Measurements from ENCODE around the gene CERS6. TPM values are rescaled to one million over a fixed set of nuclear protein-coding genes. Genes with fewer than 3 reads are reported as not detected.
"Not testable (repeated sequence)": the region's sequence is repeated elsewhere in the genome, so short reads cannot be mapped to it uniquely, and the experiment has no call there.

Gene CERS6
- total RNA-seq, 1 donor from 2014 or later, result 27.1 TPM

- H3K36me3 Mint-ChIP-seq (ENCODE audit: low read depth), result no peaks in the 10 kb centered on the region
- H3K4me1 Mint-ChIP-seq (ENCODE audit: low read depth), result peaks cover 15% of the 10 kb centered on the region
- H3K27ac Mint-ChIP-seq, result no peak overlapping the region
- H3K4me3 Mint-ChIP-seq, result no peak overlapping the region
- intact Hi-C loops (cut with micrococcal nuclease), result loop anchor here (1.0 to 5.0 kb wide), 3 partner anchors 161 to 512 kb away; partner anchors contain the start of gene STK39
- H3K9me3 Mint-ChIP-seq, result no peaks in the 10 kb centered on the region
- H3K27me3 Mint-ChIP-seq (ENCODE audit: insufficient read depth), result no peaks in the 10 kb centered on the region
- no peak for DNase-seq (ENCODE audit: low spot score)
Measured at GRCh38 chr2:168758970-168759820, 303.1 kb downstream of the CERS6 start.

GRCh38 chr2:168765401-168765800, 309.3 kb downstream of the CERS6 start:
- H3K27me3 Mint-ChIP-seq (ENCODE audit: insufficient read depth), result no peaks in the 10 kb centered on the region
- no peak overlapping the region for H3K4me3 Mint-ChIP-seq
- H3K36me3 Mint-ChIP-seq (ENCODE audit: low read depth), result peaks cover 12% of the 10 kb centered on the region
- no peaks in the 10 kb centered on the region for H3K9me3 Mint-ChIP-seq
- DNase-seq (ENCODE audit: low spot score), result no peak
- intact Hi-C loops (cut with micrococcal nuclease), result no loop called here
- peak overlapping the region; percentile 8 for H3K27ac Mint-ChIP-seq
- H3K4me1 Mint-ChIP-seq (ENCODE audit: low read depth), result no peaks in the 10 kb centered on the region

GRCh38 chr2:168766600-168766999, 310.5 kb downstream of the CERS6 start:
- H3K4me1 Mint-ChIP-seq (ENCODE audit: low read depth), result no peaks in the 10 kb centered on the region
- no peaks in the 10 kb centered on the region for H3K9me3 Mint-ChIP-seq
- no peak for DNase-seq (ENCODE audit: low spot score)
- H3K27me3 Mint-ChIP-seq (ENCODE audit: insufficient read depth), result no peaks in the 10 kb centered on the region
- intact Hi-C loops (cut with micrococcal nuclease), result no loop called here
- H3K4me3 Mint-ChIP-seq, result no peak overlapping the region
- H3K27ac Mint-ChIP-seq, result no peak overlapping the region
- peaks cover 12% of the 10 kb centered on the region for H3K36me3 Mint-ChIP-seq (ENCODE audit: low read depth)

- Mint-ChIP-seq H3K9me3 (no peaks in the 10 kb centered on the region), H3K36me3 (ENCODE audit: low read depth) (peaks cover 12% of the 10 kb centered on the region), H3K4me3 (no peak overlapping the region), H3K27me3 (ENCODE audit: insufficient read depth) (no peaks in the 10 kb centered on the region), H3K4me1 (ENCODE audit: low read depth) (no peaks in the 10 kb centered on the region), H3K27ac (no peak overlapping the region)
- DNase-seq (ENCODE audit: low spot score), result no peak
- intact Hi-C loops (cut with micrococcal nuclease), result no loop called here
Measured at GRCh38 chr2:168767258-168767657, 311.2 kb downstream of the CERS6 start.

GRCh38 chr2:168768357-168768756, 312.3 kb downstream of the CERS6 start:
- H3K36me3 Mint-ChIP-seq (ENCODE audit: low read depth), result peaks cover 12% of the 10 kb centered on the region
- H3K4me3 Mint-ChIP-seq; H3K9me3 Mint-ChIP-seq; intact Hi-C loops (cut with micrococcal nuclease); H3K4me1 Mint-ChIP-seq (ENCODE audit: low read depth); H3K27me3 Mint-ChIP-seq (ENCODE audit: insufficient read depth); DNase-seq (ENCODE audit: low spot score); H3K27ac Mint-ChIP-seq: not testable (repeated sequence)

- Mint-ChIP-seq H3K9me3 (no peaks in the 10 kb centered on the region), H3K36me3 (ENCODE audit: low read depth) (peaks cover 12% of the 10 kb centered on the region), H3K4me1 (ENCODE audit: low read depth) (no peaks in the 10 kb centered on the region), H3K27me3 (ENCODE audit: insufficient read depth) (no peaks in the 10 kb centered on the region), H3K27ac (no peak overlapping the region), H3K4me3 (no peak overlapping the region)
- DNase-seq (ENCODE audit: low spot score), result no peak
- intact Hi-C loops (cut with micrococcal nuclease), result no loop called here
Measured at GRCh38 chr2:168770796-168771195, 314.7 kb downstream of the CERS6 start.

GRCh38 chr2:168772704-168773103, 316.6 kb downstream of the CERS6 start:
- Mint-ChIP-seq H3K27ac (no peak overlapping the region), H3K4me3 (no peak overlapping the region)
- intact Hi-C loops (cut with micrococcal nuclease), result loop anchor here (1.0 kb wide), 1 partner anchor 148 kb away; no protein-coding TSS in a partner anchor

GRCh38 chr2:168773128-168773527, 317.1 kb downstream of the CERS6 start:
- Mint-ChIP-seq H3K4me1 (ENCODE audit: low read depth) (no peaks in the 10 kb centered on the region), H3K27ac (no peak overlapping the region), H3K4me3 (no peak overlapping the region), H3K9me3 (no peaks in the 10 kb centered on the region), H3K27me3 (ENCODE audit: insufficient read depth) (no peaks in the 10 kb centered on the region), H3K36me3 (ENCODE audit: low read depth) (peaks cover 4% of the 10 kb centered on the region)
- DNase-seq (ENCODE audit: low spot score), result no peak
- intact Hi-C loops (cut with micrococcal nuclease), result loop anchor here (1.0 kb wide), 1 partner anchor 147 kb away; no protein-coding TSS in a partner anchor

More at GRCh38 chr2:168772704-168773103, 316.6 kb downstream of the CERS6 start:
- DNase-seq (ENCODE audit: low spot score), result no peak
- Mint-ChIP-seq H3K9me3 (no peaks in the 10 kb centered on the region), H3K36me3 (ENCODE audit: low read depth) (peaks cover 4% of the 10 kb centered on the region), H3K4me1 (ENCODE audit: low read depth) (no peaks in the 10 kb centered on the region), H3K27me3 (ENCODE audit: insufficient read depth) (no peaks in the 10 kb centered on the region)

- H3K4me1 Mint-ChIP-seq (ENCODE audit: low read depth), result no peaks in the 10 kb centered on the region
- no peak overlapping the region for H3K27ac Mint-ChIP-seq
- no peak overlapping the region for H3K4me3 Mint-ChIP-seq
- H3K36me3 Mint-ChIP-seq (ENCODE audit: low read depth), result peaks cover 4% of the 10 kb centered on the region
- intact Hi-C loops (cut with micrococcal nuclease), result loop anchor here (1.0 kb wide), 1 partner anchor 146 kb away; no protein-coding TSS in a partner anchor
- peak; percentile 7 for DNase-seq (ENCODE audit: low spot score)
- H3K9me3 Mint-ChIP-seq, result no peaks in the 10 kb centered on the region
- H3K27me3 Mint-ChIP-seq (ENCODE audit: insufficient read depth), result no peaks in the 10 kb centered on the region
Measured at GRCh38 chr2:168773719-168774521, 317.8 kb downstream of the CERS6 start.

GRCh38 chr2:168775837-168776236, 319.8 kb downstream of the CERS6 start:
- Mint-ChIP-seq H3K4me3 (no peak overlapping the region), H3K27ac (no peak overlapping the region), H3K27me3 (ENCODE audit: insufficient read depth) (no peaks in the 10 kb centered on the region), H3K36me3 (ENCODE audit: low read depth) (no peaks in the 10 kb centered on the region), H3K9me3 (no peaks in the 10 kb centered on the region), H3K4me1 (ENCODE audit: low read depth) (no peaks in the 10 kb centered on the region)
- no peak for DNase-seq (ENCODE audit: low spot score)
- intact Hi-C loops (cut with micrococcal nuclease), result no loop called here

GRCh38 chr2:168780669-168781071, 324.6 kb downstream of the CERS6 start:
- Mint-ChIP-seq H3K4me3 (no peak overlapping the region), H3K27me3 (ENCODE audit: insufficient read depth) (no peaks in the 10 kb centered on the region), H3K4me1 (ENCODE audit: low read depth) (no peaks in the 10 kb centered on the region), H3K36me3 (ENCODE audit: low read depth) (no peaks in the 10 kb centered on the region), H3K27ac (no peak overlapping the region), H3K9me3 (no peaks in the 10 kb centered on the region)
- intact Hi-C loops (cut with micrococcal nuclease), result no loop called here
- no peak for DNase-seq (ENCODE audit: low spot score)

GRCh38 chr2:168781191-168781817, 325.2 kb downstream of the CERS6 start:
- intact Hi-C loops (cut with micrococcal nuclease), result no loop called here
- Mint-ChIP-seq H3K36me3 (ENCODE audit: low read depth) (no peaks in the 10 kb centered on the region), H3K27me3 (ENCODE audit: insufficient read depth) (no peaks in the 10 kb centered on the region), H3K9me3 (no peaks in the 10 kb centered on the region), H3K27ac (no peak overlapping the region), H3K4me1 (ENCODE audit: low read depth) (no peaks in the 10 kb centered on the region), H3K4me3 (no peak overlapping the region)
- DNase-seq (ENCODE audit: low spot score), result no peak

Measured in activated T-helper 1 cell treated with anti-CD3 and anti-CD28 coated beads, Interleukin-12 subunit alpha, Interleukin-12 subunit beta, Interleukin-2, Interleukin-4 antibody, amounts not matched to agents 30 ng/mL and 10 ng/mL and 1 ng/mL, durations not matched to agents 14 hours and 24 hours and 36 hours (primary cell).